ENCODE data around the gene FAM187B.

DNA sequence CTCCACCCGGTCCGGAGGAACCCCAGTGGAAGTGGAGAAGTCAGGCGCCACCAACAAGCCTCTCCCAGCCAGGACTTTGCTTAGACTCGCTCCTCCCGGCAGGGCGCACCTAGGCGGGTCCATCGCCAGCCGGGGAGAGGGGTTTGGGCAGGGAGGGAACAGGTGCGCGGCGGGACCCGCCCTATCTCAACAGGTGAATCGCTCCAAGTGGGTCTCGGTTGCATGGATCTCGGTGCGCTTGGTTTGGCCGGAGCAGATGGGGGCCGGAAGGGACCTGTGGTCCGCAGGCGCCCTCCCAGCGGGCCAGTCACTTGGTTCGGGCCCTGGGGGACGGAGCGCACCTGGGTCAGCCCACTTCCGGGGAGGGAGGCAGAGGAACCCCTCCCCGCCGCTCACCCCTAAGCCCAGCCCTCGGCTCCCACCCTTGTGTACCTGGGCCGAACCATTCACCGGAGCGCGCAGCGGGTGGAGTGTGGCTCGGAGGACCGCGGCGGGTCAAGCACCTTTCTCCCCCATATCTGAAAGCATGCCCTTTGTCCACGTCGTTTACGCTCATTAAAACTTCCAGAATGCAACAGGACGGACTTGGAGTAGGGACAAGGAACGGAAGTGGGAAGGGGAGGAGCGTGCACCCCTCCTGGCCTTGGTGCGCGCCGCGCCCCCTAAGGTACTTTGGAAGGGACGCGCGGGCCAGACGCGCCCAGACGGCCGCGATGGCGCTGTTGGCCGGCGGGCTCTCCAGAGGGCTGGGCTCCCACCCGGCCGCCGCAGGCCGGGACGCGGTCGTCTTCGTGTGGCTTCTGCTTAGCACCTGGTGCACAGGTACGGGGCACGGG, 20.0 kb upstream of the FAM187B start, which contains the start of gene LSR:
- TF ChIP-seq, protein P1, sequence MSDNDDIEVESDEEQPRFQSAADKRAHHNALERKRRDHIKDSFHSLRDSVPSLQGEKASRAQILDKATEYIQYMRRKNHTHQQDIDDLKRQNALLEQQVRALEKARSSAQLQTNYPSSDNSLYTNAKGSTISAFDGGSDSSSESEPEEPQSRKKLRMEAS (IDR thresholded peaks at IDR 0.05; ENCODE audit: low read depth, low read length): no peak
- TF ChIP-seq, protein P2, sequence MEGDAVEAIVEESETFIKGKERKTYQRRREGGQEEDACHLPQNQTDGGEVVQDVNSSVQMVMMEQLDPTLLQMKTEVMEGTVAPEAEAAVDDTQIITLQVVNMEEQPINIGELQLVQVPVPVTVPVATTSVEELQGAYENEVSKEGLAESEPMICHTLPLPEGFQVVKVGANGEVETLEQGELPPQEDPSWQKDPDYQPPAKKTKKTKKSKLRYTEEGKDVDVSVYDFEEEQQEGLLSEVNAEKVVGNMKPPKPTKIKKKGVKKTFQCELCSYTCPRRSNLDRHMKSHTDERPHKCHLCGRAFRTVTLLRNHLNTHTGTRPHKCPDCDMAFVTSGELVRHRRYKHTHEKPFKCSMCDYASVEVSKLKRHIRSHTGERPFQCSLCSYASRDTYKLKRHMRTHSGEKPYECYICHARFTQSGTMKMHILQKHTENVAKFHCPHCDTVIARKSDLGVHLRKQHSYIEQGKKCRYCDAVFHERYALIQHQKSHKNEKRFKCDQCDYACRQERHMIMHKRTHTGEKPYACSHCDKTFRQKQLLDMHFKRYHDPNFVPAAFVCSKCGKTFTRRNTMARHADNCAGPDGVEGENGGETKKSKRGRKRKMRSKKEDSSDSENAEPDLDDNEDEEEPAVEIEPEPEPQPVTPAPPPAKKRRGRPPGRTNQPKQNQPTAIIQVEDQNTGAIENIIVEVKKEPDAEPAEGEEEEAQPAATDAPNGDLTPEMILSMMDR (IDR thresholded peaks at IDR 0.05; ENCODE audit: low read depth, low read length): no peak

Measured in NB4 (cell line).